OCI-M2 (cell line): ENCODE measurements around the gene BBX.
"Not testable (repeated sequence)": the region's sequence is repeated elsewhere in the genome, so short reads cannot be mapped to it uniquely, and the experiment has no call there.

Experiments used
- DNase-seq: peaks from one replicate; lab custom pipeline; 2025; ENCODE audit not compliant: unreplicated experiment; lab: John Stamatoyannopoulos, UW

The BBX gene

DNA sequence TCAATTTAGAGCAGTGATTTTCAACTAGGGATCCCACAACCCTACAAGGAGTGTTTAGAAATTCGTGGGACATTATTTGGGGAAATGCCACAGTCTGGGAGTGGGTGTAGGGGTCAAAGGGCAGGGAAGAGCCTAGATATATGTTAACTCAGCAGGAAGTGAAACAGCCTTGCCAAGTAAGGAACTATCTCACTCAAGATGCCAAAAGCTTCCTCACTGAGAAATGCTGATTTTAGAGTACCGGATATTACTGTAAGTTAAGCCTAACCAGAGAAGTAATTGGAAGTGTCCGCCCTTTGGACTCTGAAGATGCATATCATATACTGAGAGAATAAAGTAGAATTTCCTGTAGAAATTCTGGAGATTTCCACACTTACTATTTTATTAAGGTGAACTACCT is 158.6 kb downstream of the BBX start:
- no peak for DNase-seq

DNA sequence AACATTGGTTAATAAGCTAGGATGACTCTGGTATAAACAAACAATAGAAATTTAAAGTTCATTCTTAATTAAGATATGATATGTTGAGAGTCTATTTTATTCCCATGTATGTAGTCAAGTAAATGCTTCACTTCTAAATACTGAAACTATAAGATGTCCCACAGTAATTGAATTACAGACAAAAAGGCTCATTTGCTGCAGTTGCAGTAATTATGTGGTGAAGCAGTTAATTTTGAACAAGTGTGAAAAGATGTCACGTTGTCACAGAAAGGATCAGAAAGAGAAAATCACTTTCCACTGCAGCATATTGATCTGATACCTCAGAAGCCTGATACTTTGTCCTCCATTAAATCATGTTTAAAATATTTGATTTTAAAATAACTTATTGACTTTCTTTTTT is 159.8 kb downstream of the BBX start:
- DNase-seq, result no peak

DNA sequence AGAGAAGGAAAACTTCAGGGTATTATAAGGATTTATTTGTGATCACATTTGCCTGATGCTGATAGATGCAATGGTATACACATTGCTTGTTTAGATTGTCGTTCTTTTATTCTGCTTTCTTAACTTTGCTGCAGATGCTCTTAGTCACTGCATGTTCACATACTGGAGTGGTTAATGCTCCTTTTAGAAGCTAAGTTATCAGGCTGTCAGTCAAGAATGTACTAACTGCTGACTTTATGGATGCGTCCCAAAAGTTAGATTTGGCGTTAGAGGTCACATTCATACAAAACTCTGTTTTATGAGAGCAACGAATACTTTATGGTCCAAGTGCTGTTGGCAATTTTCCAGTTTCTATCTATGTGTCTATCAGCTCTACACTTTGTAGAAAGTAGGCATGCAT is 160.7 kb downstream of the BBX start:
- no peak for DNase-seq

DNA sequence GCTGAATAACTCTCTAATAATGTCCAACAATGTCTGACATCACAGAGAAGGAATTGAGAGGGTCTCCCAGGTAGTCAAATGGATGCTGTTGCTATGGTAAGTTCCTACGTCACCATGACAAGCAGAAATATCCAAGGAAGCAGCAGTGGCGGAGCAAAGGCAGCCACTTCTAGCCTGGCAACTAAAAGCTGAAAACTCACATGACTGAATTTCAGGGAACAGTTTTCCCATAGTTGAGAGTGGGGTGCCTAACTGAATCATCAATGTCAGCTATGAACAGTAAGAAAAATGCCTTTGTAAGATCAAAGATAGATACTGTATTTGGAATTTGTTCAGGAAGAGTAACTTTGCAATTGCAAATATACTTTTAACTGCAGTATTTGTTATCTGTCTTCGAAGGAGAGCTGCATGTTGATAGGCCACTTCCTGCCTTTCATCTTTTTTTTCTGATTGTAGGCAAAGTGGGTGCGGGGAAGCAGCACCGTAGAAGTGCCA is 161.7 kb downstream of the BBX start:
- no peak for DNase-seq

DNA sequence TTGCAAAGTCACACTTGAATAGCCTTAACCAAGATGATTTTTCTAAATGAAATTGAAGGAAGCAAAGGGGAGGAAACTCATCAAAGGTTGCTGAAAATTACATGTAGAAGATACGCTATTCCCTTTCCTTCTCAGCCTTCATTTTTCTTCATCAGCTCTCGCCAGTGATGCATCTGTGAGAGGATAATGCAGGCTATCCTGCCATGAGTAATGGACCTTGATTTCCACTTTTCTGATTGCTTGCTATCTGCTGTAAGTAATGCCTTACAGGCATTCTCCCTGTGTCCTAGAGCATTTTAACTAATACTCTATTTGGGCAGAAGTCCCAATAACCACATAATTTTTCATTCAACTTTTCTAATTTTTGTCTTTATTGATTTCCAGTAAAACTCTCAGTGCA is 162.6 kb downstream of the BBX start:
- no peak for DNase-seq

GRCh38 chr3:107687056-107687581 is 164.4 kb downstream of the BBX start:
- DNase-seq, result no peak

GRCh38 chr3:107689355-107689754 is 166.6 kb downstream of the BBX start:
- no peak for DNase-seq

DNA sequence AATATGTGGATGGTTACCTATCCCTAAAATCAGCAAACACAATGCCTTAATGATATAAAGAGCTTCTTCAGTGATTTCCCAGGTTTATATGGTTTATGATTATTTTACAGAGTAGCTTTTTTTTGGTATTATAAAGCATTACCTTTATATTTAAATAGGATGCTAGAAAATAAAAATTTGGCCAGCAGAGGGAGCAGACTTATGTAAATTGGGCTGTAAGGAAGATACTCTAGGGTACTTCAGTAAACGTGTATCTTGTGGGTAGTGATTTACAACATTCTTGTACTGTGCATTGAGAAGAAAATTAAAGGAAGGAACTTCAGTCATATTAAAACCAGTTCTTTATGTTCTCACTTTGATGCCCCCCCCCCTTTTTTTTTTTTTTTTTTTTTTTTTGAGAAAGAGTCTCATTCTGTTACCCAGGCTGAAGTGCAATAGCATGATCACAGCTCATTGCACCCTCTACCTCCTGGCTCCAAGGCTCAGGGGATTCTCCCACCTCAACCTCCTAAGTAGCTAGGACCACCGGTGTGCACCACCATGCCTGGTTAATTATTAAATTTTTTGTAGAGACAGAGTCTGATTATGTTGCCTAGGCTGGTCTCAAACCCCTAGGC is 167.9 kb downstream of the BBX start:
- DNase-seq, result no peak

DNA sequence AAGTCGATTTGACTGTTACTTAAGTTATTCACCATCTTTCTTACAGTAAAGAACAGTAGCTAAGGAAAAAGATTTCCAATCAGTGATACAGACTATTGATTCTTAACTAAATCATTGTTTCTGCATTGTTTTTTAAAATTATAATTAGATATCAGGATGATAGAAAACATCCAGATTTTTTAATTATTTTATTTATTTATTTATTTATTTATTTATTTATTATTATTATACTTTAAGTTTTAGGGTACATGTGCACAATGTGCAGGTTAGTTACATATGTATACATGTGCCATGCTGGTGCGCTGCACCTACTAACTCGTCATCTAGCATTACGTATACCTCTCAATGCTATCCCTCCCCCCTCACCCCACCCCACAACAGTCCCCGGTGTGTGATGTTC is 169.2 kb downstream of the BBX start:
- not testable (repeated sequence) for DNase-seq

GRCh38 chr3:107697348-107697747 is 174.6 kb downstream of the BBX start:
- not testable (repeated sequence) for DNase-seq

DNA sequence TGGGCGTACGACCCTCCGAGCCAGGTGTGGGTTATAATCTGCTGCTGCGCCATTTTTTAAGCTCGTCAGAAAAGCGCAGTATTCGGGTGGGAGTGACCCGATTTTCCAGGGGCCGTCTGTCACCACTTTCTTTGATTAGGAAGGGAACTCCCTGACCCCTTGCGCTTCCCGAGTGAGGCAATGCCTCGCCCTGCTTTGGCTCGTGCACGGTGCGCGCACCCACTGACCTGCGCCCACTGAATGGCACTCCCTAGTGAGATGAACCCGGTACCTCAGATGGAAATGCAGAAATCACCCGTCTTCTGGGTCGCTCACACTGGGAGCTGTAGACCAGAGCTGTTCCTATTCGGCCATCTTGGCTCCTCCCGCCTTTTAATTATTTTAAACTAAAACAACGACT is 175.1 kb downstream of the BBX start:
- not testable (repeated sequence) for DNase-seq

DNA sequence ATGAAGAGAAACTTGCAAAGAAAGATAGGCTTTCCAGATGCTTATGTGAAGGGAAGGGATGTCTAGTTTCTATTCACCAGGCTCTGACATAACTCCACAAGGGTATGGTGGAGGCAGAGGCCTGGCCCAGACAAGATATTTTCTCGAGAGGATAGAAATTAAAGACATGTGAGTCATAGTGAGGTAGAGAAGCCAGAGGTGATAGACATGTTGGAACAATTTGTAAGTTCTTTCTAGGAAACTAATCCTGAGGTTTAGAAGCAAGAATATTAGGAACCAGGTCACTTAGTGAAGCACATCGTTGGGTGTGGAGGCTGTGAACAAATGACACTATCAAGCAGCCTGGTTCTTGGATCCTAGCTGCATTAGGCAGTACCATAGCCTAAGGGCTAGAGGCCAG is 176.9 kb downstream of the BBX start:
- no peak for DNase-seq

- DNase-seq, result no peak
These were observed 178.5 kb downstream of the BBX start for GRCh38 chr3:107701299-107701698.

- DNase-seq, result no peak
These were observed 181.7 kb downstream of the BBX start for GRCh38 chr3:107704477-107704876.

DNA sequence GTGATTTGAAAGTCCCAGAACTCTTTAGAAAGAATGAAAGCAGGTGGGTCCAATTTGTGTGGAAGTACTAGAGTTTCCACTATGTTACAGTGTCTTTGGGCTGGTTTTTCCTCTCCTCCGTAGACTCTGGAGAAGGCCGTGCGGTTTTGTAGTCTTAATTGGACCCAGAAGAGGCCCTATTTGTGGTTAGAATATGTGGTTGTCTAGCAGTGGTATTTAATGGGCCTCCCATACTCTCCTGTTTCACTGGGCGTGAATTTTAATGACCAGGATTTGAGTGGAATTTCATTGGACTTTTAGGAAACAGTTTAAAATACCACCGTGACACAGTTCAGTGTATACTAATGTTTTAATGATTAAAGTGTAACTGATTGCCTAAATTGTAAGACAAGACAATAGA is 182.3 kb downstream of the BBX start:
- no peak for DNase-seq

DNA sequence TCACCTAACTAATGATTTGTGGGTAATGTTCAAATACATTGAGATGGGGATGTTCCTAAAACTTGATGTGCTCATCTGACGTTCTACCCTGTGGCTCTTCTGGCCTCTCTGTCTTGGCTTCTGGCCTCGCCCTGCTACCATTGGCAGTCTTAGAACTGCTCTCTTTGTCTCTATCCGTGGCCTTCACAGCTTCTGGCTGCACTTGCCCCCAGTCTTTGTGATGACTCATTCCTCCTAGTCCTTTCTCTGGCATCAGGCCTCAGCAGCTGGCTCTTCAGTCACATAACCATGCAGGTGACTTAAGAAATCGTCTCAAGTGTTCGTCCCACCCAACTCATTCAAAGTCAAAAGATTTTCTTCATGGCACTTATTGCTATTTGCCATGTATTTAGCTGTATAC is 188.1 kb downstream of the BBX start:
- DNase-seq, result no peak

- DNase-seq, result no peak
These were observed 194.0 kb downstream of the BBX start for GRCh38 chr3:107716734-107717133.

DNA sequence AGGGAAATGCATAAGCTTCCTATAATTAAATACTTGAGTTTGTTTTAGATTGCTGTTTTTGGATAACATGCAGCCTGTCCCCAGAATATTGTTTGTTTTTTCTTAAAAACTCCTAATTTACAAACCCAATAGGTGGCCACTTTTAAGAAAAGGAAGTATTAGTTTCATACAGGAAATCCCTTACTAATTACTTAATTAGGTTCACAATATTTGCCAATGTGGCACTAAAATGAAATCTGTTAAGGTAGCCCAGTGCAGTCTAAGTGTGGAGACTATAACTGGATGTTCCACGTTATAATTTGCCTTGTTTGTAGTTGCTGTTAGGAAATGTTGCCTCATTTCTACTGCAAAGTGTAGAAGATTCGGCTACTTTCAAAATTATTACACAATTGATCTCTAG is 195.8 kb downstream of the BBX start:
- DNase-seq, result no peak

- DNase-seq, result no peak
These were observed 204.3 kb downstream of the BBX start for GRCh38 chr3:107727102-107727501.

GRCh38 chr3:107729686-107730085 is 206.9 kb downstream of the BBX start:
- no peak for DNase-seq

GRCh38 chr3:107734317-107734716 is 211.6 kb downstream of the BBX start:
- DNase-seq, result no peak

- DNase-seq, result no peak
These were observed 215.2 kb downstream of the BBX start for GRCh38 chr3:107737914-107738313.

- DNase-seq, result no peak
These were observed 215.9 kb downstream of the BBX start for GRCh38 chr3:107738486-107739183.
